COR-L47 (cell line): ENCODE data around the gene TEK.
"Not testable (repeated sequence)": the region's sequence is repeated elsewhere in the genome, so short reads cannot be mapped to it uniquely, and the experiment has no call there.

ENCODE experiments used
- DNase-seq: peaks from one replicate; lab custom pipeline; 2025; lab: John Stamatoyannopoulos, UW

The TEK gene

DNA sequence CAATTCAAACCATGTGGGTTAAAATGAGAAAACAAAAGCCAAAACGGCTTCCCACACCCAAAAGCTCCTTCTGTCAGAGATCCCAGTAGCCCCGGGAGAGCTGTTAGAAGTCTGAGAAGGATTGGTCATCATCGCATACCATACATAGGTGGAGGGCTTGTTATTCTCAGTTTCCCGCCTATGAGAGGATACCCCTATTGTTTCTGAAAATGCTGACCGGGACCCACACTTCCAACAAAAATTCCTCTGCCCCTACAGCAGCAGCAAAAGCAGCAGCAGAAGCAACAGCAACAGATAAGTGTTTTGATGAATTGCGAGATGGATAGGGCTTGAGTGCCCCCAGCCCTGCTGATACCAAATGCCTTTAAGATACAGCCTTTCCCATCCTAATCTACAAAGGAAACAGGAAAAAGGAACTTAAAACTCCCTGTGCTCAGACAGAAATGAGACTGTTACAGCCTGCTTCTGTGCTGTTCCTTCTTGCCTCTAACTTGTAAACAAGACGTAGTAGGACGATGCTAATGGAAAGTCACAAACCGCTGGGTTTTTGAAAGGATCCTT is at the start of gene TEK:
TSS of gene TEK (plus strand) at position 245 of the 561 bp plus-strand sequence. CDS start 366 bp downstream, outside the sequence.
- no peak for DNase-seq

DNA sequence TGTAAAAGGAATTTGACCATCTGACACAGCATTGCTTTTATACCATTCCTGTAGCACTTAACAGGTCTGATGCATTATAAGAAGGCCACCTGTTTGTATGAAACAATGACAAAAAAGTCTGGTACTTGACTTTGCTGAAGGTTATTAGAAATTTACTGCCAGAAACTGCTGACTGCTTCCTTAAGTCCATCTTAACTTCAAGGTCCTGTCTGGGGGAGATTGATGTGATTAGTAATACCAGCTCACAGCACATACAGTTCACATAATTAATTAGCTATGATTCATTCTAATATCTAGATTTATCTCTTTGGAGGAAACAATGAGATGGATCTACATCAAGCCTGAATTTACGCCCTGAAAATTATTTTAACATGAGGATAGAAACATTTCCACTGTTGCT is 49.6 kb upstream of the TEK start:
- no peak for DNase-seq

DNA sequence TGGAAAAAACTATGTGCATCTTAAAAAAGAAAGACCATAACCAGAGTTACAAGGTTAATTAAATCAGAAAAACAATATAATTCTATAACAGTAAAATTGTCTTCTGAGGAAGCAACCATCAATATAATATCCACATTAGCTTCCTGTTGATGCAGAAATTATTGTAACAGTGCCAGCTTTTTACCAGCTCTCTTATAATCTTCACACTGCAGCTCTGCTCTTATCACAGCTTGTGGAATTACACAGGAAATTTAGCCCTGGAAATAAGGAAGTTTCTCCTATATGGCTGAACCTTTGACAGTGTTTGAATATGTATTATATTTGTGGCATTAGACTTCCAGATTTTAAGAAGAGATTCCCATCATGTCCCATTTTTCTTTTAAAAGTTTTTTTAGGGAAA is 49.1 kb upstream of the TEK start:
- DNase-seq, result peak; percentile 1

DNA sequence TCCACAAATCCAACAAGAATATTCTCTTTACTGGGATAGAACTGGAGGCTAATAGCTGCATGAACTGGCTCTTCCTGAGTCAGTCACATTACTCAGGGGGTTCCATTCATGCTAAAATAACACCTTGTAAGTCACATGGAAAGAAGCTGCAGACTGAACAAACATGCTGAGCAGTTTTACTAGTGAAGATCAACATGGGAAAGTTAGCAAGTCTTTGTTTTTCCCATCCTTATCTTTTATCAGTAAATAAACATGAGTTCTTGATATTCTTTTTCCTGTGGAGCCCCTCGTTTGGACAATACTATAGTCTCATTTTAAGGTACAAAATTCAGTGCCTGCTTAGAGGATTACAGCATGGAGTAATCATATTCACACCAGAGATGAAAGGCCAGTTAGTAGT is 43.7 kb upstream of the TEK start:
- no peak for DNase-seq

DNA sequence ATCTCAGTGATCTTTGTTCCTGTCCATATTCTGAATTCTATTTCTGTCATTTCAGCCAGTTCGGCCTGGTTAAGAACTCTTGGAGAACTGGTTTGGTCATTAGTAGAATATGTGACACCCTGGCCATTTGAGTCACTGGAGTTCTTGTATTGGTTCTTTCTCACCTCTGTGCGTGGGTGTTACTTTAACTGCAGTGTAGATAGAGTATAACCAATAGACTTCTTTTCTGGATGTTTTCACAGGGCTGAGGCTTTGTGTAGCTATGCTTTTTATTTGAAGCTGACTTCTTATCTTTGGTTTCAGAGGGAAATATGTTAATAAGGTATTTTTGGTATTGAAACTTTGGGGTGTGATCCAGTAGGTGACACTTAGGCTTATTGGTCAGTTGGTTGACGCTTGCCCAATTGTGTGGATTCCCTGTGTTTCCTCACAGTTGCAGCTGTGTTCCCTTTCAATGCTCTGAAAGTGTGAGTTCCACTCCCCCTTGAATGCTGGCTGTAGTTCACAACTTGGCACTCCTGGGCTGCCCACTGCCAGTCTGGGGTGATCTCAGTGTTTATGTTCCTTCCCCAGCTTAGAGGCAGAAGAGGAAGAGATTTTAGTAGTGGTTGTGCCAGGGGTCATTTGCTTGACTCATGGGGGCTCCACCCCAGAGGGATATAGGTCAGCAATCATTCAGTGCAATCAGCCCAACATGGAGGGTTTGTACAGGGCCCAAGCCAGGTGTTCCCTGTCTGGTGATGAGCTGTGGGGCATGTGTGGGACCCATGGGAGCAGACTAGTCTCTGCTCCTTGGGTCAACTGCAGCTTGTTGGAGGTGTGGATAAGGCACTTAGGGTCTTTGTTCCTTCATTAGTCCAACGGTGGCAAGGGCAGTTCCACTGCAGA is 34.9 kb upstream of the TEK start:
- DNase-seq, result no peak

DNA sequence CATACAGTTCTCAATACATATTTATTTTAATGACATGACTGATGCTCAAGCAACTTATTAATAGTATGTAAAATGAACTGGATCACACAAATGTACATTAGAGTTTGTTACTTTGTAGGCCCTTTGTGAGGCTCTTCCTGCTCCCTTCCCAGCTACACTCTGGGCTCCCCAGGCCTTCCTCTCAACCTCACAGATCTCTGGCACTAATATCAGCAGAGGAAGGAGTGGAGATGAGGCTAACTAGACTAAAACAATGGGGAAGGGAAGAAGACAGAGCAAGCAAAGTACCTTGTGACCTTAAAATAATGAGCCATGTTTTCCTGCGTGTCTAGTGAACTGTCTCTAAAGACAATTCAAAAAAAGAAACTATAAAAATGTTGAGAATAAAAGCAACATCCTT is 30.3 kb upstream of the TEK start:
- no peak for DNase-seq

DNA sequence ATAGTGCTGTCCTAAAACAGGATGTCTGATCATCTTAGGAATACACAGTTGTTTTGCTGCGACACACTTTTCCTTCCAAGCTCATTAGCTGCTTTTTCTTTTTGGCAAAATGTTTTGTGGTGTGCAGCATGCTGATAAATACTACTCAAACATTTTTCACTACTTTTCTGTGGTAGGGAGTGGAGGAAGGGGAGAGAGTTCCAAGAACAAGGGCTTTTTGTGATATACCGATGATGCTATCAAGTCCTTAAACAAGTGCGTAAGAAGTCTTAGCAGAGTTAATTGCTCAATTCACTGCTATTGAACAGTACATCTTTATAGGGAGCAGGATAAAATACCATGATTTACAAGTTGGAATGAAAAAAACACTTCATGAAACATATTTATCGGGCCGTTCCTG is 23.6 kb upstream of the TEK start:
- no peak for DNase-seq

DNA sequence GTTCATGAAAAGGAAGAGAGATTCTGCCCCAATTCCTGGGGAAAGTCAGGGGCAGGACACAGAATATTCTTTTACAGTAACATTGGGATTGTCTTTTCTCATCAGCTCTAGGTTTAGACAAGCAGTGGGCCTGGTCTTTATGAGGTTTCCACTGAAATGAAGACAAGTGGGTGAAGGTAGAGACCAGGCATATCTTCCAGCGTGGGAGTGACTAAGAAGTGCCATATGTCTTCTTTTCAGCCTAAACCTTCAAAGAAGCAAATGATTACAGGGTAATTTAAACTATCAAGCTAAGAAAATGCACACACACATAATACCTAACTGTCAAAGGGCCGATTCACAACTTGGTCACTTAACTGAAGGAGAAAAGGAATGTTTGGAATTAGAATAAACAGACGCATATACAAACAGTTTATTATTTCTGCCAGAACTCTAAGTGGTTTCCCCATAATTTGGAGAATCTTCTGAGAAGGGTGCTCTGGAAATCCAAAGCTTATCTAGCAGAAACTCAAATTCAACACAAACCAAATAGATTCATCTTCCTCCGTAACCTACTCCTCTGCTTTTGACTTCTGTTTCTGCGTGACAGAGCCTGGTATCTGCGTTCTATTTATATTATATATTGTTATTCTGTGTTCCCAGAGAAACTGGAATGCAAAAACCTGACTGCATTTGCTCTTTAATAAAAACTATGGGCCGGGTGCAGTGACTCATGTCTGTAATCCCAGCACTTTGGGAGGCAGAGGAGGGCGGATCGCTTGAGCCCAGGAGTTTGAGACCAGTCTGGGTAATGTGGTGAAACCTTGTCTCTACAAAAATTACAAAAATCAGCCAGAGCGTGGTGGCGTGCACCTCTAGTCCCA is 22.0 kb upstream of the TEK start:
- no peak for DNase-seq

DNA sequence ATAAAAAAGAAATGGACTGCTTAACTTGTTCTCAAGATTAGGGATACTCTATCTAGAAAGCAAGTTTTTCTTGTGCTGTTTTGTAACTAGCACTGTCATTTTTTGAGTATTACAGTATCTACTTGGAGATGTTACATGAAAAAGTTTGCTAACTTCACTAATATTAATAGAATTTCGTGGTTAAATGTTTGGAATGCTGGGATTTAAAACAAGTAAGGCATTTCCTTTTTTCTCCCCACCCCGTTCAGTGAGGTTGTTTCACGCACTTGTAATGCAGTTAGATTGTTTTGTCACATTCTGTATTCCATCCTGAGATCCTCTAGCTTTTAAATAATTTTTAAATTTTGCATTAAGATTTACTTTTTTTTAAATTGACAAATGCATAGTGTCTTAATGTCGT is 20.0 kb upstream of the TEK start:
- DNase-seq, result no peak

DNA sequence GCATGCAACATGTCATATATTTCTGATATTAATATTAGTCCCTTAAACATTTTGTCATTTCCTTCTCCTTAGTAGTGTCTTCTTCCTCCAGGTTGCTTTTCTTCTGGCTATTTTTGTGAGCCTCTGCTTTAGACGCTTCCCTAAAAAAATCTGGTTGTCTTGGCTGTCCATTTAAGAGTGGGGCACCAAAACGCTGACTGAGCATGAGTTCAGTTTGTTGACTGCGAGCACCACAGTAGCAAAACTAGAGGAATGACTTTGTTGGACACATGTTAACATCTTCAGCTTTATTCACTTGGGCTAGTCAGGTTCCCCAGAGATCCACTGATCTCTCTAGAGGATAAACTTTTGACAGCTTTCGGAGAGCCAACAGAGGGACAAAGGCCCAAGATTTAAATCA is 19.3 kb upstream of the TEK start:
- no peak for DNase-seq

DNA sequence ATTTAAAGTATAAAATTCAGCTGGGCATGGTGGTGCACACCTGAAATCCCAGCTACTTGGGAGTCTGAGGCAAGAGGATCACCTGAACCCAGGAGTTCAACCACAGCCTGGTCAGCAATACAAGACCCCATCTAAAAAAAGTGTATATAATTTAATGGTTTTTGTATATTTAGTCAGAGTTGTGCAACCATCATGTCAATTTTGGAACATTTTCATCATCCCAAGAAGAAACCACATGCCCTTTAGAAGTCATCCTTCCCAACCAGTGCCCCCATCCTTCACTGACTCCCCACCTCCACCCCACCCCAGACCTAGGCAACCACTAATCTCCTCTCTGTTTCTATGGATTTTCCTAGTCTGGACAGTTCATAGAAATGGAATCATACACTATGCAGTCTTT is 18.8 kb upstream of the TEK start:
- DNase-seq, result no peak

DNA sequence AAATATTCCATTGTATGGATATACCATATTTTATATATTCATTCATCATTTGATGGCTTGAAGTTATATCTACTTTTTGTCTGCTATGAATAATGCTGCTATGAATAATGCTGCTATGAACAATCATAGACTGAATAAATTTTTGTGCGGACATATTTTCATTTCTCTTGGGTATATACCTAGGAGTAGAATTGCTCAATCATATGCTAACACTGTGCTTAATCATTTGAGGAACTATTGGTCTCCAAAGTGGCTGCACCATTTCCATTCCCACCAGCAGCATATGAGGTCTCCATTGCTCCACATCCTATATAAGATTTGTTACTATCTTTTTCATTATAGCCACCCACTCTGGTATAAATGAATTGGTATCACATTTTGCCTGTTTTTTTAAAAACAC is 18.3 kb upstream of the TEK start:
- no peak for DNase-seq

DNA sequence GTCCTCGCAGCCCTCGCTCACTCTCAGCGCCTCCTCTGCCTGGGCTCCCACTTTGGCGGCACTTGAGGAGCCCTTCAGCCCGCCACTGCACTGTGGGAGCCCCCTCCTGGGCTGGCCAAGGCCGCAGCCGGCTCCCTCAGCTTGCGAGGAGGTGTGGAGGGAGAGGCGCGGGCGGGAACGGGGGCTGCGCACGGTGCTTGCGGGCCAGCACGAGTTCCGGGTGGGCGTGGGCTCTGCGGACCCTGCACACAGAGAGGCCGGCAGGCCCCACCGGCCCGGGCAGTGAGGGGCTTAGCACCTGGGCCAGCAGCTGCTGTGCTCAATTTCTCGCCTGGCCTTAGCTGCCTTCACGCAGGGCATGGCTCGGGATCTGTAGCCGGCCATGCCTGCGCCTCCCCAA is 16.5 kb upstream of the TEK start:
- DNase-seq, result not testable (repeated sequence)

DNA sequence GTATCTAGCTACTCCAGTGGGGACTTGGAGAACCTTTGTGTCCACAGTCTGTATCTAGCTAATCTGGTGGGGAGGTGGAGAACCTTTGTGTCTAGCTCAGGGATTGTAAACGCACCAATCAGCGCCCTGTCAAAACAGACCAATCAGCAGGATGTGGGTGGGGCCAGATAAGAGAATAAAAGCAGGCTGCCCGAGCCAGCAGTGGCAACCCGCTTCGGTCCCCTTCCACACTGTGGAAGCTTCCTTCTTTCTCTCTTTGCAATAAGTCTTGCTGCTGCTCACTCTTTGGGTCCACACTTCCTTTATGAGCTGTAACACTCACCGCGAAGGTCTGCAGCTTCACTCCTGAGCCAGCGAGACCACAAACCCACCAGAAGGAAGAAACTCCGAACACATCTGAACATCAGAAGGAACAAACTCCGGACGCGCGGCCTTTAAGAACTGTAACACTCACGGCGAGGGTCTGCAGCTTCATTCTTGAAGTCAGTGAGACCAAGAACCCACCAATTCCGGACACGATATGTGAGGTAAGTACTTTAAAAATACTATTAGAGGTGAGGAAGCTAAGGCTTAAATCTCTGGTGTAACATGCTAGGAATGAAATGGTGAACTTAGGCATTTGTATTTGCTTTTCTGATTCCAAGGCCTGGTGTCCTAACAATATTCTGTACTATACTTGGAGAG is 15.5 kb upstream of the TEK start:
- DNase-seq, result not testable (repeated sequence)

DNA sequence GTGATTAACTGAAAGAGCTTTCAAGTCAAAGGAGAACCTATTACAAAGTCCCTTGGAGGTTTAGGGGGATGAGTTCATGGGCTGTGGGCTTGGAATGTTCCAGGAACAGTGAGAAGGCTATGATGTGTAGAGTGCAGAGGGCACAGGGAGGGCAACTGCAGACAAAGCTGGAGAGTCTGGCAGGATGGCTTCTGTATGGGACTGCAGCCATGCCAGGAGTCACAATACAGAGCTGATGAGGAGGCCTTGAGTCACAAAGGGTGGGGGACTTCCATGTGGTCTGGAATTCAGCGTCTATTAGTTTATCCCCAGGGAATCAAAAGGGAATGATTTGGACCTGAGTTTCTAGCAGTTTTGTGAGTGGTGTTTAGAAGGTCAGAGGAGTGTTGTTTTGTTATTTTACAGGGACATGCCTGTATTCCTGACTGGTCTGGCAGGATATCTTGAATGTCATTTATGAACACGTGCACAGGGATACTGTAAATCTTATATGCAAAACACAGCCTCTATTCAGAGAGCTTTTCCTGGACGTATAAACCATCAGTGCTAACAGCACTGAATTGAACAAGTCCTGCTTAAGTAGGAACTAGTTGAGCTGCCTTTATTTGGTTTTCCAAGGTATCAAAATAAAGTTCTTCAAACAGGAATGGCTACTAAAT is 14.3 kb upstream of the TEK start:
- DNase-seq, result no peak

DNA sequence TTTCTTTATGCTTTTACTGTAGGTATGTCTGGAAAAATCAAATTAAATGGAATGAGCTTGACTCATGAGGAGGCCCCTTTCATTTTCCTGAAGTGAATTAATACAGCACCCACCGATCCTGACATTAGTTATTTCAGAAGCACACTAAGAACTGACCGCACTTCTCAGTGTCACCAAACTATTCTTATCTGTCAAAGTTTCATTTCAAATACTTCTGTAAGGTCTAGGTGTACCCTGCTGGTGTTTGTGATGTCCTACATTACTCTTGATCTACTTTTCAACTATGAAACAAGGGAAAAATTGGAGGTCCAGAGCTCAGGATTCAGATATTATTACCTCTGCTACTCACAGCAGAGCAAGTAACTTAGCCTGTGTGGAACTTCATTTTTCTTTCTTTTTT is 1.8 kb upstream of the TEK start:
- DNase-seq, result no peak

DNA sequence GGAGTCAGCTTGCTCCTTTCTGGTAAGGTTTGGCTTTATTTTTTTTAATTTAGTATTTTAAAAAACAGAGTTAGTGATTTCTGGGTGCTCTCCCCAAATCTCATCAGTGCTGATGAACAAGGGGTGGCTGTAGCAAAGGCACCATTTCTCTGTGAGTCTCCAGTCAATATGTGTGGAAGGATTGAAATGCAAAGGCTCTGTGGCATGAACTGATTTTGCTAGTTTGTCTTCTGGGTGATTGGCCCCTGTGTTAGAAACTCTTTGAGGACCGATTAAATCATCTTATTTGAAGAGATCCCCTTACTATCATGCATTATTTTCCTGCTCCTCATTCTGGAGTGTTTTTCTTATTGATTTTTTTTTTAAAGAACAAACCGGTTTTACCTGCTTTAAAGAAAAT is 596 bp downstream of the TEK start:
- DNase-seq, result no peak

DNA sequence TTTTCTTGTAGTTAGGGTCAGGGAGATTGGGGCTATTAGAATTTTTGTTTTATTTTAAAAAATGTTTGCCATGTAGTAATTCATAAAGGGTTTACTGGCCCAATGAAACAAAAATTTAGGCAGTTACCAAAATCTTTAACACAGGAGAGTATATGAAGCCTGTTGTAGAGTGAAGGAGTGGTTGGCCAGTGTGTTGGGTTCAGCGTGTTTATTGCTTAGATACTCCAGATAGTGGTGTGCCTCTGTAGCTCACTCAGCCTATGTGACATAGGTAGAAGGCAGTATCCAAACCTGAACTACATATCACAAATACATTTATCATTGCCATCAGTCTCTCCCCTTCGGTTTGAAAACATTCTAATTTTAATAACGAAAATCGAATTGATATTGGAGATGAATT is 1.2 kb downstream of the TEK start:
- no peak for DNase-seq

DNA sequence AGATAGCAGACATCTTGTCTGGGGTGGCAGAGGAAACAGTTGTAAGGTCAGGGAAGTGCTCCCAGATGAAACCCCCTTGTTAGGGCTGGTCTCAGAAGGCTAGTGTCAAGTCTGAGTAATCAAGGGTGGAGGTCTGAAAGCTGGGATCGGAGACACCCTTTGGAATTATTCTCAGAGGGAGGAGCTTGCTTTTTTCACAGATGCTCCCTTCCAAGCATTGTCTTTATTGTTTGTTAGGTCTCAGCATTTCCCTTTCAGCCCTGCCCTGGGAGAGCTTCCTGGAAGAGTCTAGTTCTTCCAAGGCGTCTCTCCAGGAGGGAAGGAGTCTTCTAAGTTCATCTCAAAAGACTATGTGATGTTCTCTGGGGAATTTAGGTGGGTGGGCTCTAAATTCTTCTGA is 3.2 kb downstream of the TEK start:
- DNase-seq, result no peak

DNA sequence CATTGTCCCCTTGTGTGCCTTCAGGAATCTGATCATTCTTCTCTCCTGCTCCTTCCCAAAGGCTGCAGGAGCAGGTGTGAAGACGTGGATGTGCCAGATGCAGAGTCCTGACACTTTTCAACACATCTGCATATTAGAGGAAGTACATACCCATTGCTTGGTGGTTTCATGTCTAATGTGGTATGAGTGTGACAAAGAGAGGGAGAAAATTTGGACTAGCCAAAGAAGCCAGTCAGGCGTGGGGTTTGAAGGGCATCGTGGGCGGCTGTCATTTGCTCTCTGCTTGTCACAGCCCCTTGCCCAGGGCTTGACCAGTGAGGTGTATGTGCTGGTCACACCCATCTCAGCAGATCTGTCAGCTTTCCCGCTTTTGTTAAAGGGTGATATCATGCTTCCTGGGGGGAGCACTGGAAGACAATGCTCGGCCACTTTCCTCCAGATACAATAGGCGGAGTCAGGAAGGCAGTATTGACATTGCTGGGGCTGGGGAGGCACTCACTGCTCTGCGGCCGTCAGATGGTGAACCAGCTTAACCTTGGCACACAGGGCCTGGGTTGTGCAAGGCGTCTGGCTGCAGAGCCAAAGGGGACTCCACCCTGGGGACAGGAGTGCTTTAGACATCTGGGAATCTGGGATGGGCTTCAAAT is 8.6 kb downstream of the TEK start:
- peak; percentile 74 for DNase-seq

DNA sequence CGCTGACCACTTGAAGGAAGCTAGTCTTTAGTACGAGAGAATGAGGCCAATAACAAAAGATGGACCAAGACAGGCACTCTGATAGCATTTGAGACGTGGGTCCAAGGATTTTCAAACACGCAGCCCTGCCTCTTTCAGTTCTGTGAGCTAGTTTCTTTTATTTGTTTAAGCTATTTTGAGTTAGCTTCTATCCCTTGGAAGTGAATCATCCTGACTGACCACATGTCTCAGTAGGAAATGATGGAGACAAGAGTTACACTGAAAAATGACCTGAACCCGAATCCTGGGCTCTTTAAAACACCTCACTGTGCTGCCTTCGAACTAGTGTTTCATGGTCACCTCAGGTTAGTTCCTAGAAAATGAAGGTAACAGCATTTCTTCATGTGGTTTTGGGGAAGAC is 9.9 kb downstream of the TEK start:
- DNase-seq, result no peak
